Measurements from ENCODE around the gene BSND. TPM values are rescaled to one million over a fixed set of nuclear protein-coding genes. Genes with fewer than 3 reads are reported as not detected.

Gene BSND
- total RNA-seq, 1 donor from 2014 or later = not detected

GRCh38 chr1:55040933-55041494 lies 42.3 kb downstream of the BSND start:
- intact Hi-C loops (cut with micrococcal nuclease) = no loop called here
- Mint-ChIP-seq H3K4me1 (ENCODE audit: low read depth) (no peaks in the 10 kb centered on the region), H3K4me3 (no peak overlapping the region), H3K27me3 (ENCODE audit: insufficient read depth) (peaks cover 60% of the 10 kb centered on the region), H3K9me3 (no peaks in the 10 kb centered on the region), H3K36me3 (ENCODE audit: low read depth) (no peaks in the 10 kb centered on the region), H3K27ac (no peak overlapping the region)
- no peak for DNase-seq (ENCODE audit: low spot score)

DNA sequence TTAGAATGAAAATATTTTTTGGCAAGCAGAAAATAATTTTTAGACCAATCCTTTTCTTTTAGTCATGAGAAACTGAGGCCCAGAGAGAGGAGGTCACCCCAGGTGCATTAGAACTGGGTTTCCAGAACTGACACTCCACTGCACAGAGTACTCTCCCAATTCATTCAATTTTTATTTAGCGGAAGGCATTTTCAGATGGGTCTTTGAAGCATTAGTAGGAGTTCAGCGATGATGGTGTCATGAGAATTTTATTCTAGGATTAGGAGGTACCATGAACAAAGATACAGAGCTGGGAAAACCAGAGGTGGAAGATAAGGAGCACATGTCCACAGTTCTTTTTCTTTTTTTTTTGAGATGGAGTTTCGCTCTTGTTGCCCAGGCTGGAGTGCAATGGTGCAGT lies 42.9 kb downstream of the BSND start:
- Mint-ChIP-seq H3K9me3 (no peaks in the 10 kb centered on the region), H3K4me1 (ENCODE audit: low read depth) (no peaks in the 10 kb centered on the region), H3K27ac (no peak overlapping the region), H3K27me3 (ENCODE audit: insufficient read depth) (peaks cover 55% of the 10 kb centered on the region), H3K36me3 (ENCODE audit: low read depth) (no peaks in the 10 kb centered on the region), H3K4me3 (no peak overlapping the region)
- intact Hi-C loops (cut with micrococcal nuclease) = no loop called here
- no peak for DNase-seq (ENCODE audit: low spot score)

DNA sequence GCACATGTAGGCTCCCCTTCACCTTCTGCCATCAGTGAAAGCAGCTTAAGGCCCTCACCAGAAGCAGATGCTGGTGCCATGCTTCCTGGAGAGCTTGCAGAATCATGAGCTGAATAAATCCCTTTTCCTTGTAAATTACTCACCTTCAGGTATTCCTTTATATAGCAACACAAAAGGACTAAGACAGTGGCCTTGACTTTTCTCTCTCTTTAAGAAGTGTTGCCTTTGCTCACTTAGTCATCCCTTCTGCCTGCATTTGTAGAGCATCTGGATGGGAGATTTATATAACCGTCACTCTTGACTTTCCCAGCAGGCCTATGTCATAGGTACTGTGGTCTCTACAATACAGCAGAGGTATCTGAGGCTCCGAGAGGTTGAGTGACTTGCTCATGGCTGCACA lies 44.3 kb downstream of the BSND start:
- H3K36me3 Mint-ChIP-seq (ENCODE audit: low read depth) = no peaks in the 10 kb centered on the region
- H3K27me3 Mint-ChIP-seq (ENCODE audit: insufficient read depth) = peaks cover 45% of the 10 kb centered on the region
- no peak for DNase-seq (ENCODE audit: low spot score)
- intact Hi-C loops (cut with micrococcal nuclease) = no loop called here
- H3K27ac Mint-ChIP-seq = no peak overlapping the region
- no peaks in the 10 kb centered on the region for H3K4me1 Mint-ChIP-seq (ENCODE audit: low read depth)
- no peak overlapping the region for H3K4me3 Mint-ChIP-seq
- H3K9me3 Mint-ChIP-seq = no peaks in the 10 kb centered on the region

DNA sequence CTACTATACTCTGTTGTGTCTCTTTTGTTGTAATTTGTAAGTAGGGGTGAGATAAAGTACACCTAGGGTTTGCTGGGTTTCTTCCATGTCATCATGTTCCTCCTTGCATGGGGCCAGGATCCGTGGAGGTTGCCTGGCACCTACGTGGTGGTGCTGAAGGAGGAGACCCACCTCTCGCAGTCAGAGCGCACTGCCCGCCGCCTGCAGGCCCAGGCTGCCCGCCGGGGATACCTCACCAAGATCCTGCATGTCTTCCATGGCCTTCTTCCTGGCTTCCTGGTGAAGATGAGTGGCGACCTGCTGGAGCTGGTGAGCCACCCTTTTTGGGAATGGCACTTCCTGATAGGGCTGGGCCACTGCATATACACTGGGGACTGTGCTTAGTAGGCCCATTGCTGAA lies 45.0 kb downstream of the BSND start:
- H3K27me3 Mint-ChIP-seq (ENCODE audit: insufficient read depth) = peaks cover 39% of the 10 kb centered on the region
- intact Hi-C loops (cut with micrococcal nuclease) = no loop called here

GRCh38 chr1:55044617-55045397 lies 46.1 kb downstream of the BSND start:
- H3K4me3 Mint-ChIP-seq = no peak overlapping the region
- no peaks in the 10 kb centered on the region for H3K9me3 Mint-ChIP-seq
- DNase-seq (ENCODE audit: low spot score) = no peak
- H3K27ac Mint-ChIP-seq = no peak overlapping the region
- intact Hi-C loops (cut with micrococcal nuclease) = no loop called here
- peaks cover 30% of the 10 kb centered on the region for H3K27me3 Mint-ChIP-seq (ENCODE audit: insufficient read depth)
- no peaks in the 10 kb centered on the region for H3K36me3 Mint-ChIP-seq (ENCODE audit: low read depth)
- no peaks in the 10 kb centered on the region for H3K4me1 Mint-ChIP-seq (ENCODE audit: low read depth)

More for the DNA sequence above, 45.0 kb downstream of the BSND start:
- no peak overlapping the region for H3K4me3 Mint-ChIP-seq
- H3K4me1 Mint-ChIP-seq (ENCODE audit: low read depth) = no peaks in the 10 kb centered on the region
- no peak for DNase-seq (ENCODE audit: low spot score)
- H3K36me3 Mint-ChIP-seq (ENCODE audit: low read depth) = no peaks in the 10 kb centered on the region
- H3K27ac Mint-ChIP-seq = no peak overlapping the region
- no peaks in the 10 kb centered on the region for H3K9me3 Mint-ChIP-seq

GRCh38 chr1:55045430-55045829 lies 46.7 kb downstream of the BSND start:
- intact Hi-C loops (cut with micrococcal nuclease) = no loop called here
- no peaks in the 10 kb centered on the region for H3K9me3 Mint-ChIP-seq
- H3K36me3 Mint-ChIP-seq (ENCODE audit: low read depth) = no peaks in the 10 kb centered on the region
- peaks cover 25% of the 10 kb centered on the region for H3K27me3 Mint-ChIP-seq (ENCODE audit: insufficient read depth)
- no peak for DNase-seq (ENCODE audit: low spot score)
- H3K4me1 Mint-ChIP-seq (ENCODE audit: low read depth) = no peaks in the 10 kb centered on the region
- H3K4me3 Mint-ChIP-seq = no peak overlapping the region
- no peak overlapping the region for H3K27ac Mint-ChIP-seq

- Mint-ChIP-seq H3K9me3 (no peaks in the 10 kb centered on the region), H3K27me3 (ENCODE audit: insufficient read depth) (peaks cover 11% of the 10 kb centered on the region), H3K4me1 (ENCODE audit: low read depth) (no peaks in the 10 kb centered on the region), H3K4me3 (no peak overlapping the region), H3K27ac (no peak overlapping the region), H3K36me3 (ENCODE audit: low read depth) (no peaks in the 10 kb centered on the region)
- no peak for DNase-seq (ENCODE audit: low spot score)
- intact Hi-C loops (cut with micrococcal nuclease) = no loop called here
Observed at GRCh38 chr1:55046871-55047270, 48.1 kb downstream of the BSND start.

GRCh38 chr1:55047611-55048010 lies 48.9 kb downstream of the BSND start:
- peaks cover 5% of the 10 kb centered on the region for H3K27me3 Mint-ChIP-seq (ENCODE audit: insufficient read depth)
- H3K4me3 Mint-ChIP-seq = no peak overlapping the region
- no peaks in the 10 kb centered on the region for H3K36me3 Mint-ChIP-seq (ENCODE audit: low read depth)
- H3K4me1 Mint-ChIP-seq (ENCODE audit: low read depth) = no peaks in the 10 kb centered on the region
- intact Hi-C loops (cut with micrococcal nuclease) = no loop called here
- H3K9me3 Mint-ChIP-seq = no peaks in the 10 kb centered on the region
- H3K27ac Mint-ChIP-seq = no peak overlapping the region
- DNase-seq (ENCODE audit: low spot score) = no peak

DNA sequence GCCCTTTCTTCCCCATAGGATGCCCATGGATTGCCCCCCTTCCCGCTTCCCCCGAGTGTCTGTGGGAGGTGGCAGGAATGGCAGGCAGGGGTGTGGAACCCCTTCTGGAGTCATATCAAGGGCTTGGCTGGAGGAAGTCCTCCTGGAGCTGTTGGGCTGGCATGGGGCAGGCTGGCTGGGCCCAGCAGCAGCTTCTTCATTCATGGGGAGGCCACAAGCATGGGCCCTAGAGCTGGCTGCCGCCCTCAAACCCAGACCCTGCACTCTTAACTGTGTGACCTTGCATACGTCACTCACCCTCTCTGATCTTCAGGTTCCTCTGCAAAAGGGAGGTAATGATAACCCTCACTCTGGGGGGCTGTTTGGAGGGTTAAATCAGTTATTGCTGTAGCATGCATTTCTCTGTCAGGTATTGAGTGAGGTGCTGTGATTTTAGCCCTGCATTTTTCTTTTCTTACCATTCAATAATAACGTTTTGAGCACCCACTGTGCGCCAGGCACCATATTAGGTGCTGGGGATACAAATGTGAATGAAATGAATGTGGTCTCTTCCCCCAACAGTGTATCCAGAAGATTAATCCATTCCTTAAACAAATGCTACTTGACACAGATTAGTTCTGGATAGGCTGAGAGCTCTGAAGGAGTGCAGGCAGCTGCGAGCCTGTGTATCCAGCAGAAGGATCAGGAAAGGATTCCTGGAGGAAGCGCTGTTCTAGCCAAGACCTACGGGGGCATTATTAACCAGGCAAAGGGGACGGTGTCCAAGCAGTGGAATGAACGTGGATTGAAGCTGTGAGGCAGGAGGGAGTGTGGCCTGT lies 49.9 kb downstream of the BSND start:
- H3K27me3 Mint-ChIP-seq (ENCODE audit: insufficient read depth) = peaks cover 2% of the 10 kb centered on the region
- H3K27ac Mint-ChIP-seq = no peak overlapping the region
- intact Hi-C loops (cut with micrococcal nuclease) = no loop called here
- H3K36me3 Mint-ChIP-seq (ENCODE audit: low read depth) = no peaks in the 10 kb centered on the region
- H3K4me3 Mint-ChIP-seq = no peak overlapping the region
- no peaks in the 10 kb centered on the region for H3K9me3 Mint-ChIP-seq
- DNase-seq (ENCODE audit: low spot score) = no peak
- H3K4me1 Mint-ChIP-seq (ENCODE audit: low read depth) = no peaks in the 10 kb centered on the region

DNA sequence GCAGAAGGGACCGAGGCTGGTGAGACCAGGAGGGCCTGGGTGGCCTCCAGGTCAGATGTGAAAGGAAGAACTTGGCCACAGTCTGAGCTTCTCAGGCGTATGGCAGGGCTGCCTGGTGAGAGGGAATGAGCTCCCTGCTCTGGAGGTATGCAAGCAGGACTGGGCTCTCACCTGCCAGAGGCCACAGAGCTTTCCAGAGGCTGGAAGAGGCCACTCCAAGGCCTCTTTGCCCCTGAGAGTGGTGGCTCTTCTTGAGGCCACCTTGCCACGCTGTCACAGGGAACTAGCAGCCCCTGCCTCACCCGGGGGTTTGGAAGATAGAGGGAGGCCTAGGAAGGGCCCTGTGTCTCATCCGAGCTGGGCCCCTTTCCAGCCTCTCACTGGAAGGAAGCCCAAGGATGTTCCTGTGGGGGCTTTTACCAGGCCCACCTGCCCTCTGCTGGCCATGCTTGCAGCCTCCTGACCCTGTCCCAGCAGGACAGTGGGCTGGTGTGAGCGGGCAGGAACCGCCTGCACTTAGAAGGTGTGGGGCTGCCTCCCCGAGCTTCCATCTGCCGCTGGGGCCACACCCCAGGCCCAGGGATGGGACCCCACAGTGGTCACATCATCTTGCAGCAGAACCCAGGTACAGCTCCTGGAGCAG lies 50.7 kb downstream of the BSND start:
- intact Hi-C loops (cut with micrococcal nuclease) = no loop called here
- Mint-ChIP-seq H3K9me3 (no peaks in the 10 kb centered on the region), H3K4me1 (ENCODE audit: low read depth) (no peaks in the 10 kb centered on the region), H3K4me3 (no peak overlapping the region), H3K27ac (no peak overlapping the region), H3K27me3 (ENCODE audit: insufficient read depth) (peaks cover 2% of the 10 kb centered on the region), H3K36me3 (ENCODE audit: low read depth) (no peaks in the 10 kb centered on the region)
- DNase-seq (ENCODE audit: low spot score) = no peak

GRCh38 chr1:55049914-55050278 lies 51.2 kb downstream of the BSND start:
- Mint-ChIP-seq H3K36me3 (ENCODE audit: low read depth) (no peaks in the 10 kb centered on the region), H3K4me1 (ENCODE audit: low read depth) (no peaks in the 10 kb centered on the region), H3K27ac (no peak overlapping the region), H3K9me3 (no peaks in the 10 kb centered on the region), H3K27me3 (ENCODE audit: insufficient read depth) (peaks cover 2% of the 10 kb centered on the region), H3K4me3 (no peak overlapping the region)
- DNase-seq (ENCODE audit: low spot score) = no peak
- intact Hi-C loops (cut with micrococcal nuclease) = no loop called here

- peaks cover 2% of the 10 kb centered on the region for H3K27me3 Mint-ChIP-seq (ENCODE audit: insufficient read depth)
- no peak overlapping the region for H3K4me3 Mint-ChIP-seq
- DNase-seq (ENCODE audit: low spot score) = no peak
- H3K4me1 Mint-ChIP-seq (ENCODE audit: low read depth) = no peaks in the 10 kb centered on the region
- no peaks in the 10 kb centered on the region for H3K9me3 Mint-ChIP-seq
- H3K27ac Mint-ChIP-seq = no peak overlapping the region
- no peaks in the 10 kb centered on the region for H3K36me3 Mint-ChIP-seq (ENCODE audit: low read depth)
- intact Hi-C loops (cut with micrococcal nuclease) = no loop called here
Observed at GRCh38 chr1:55050283-55050682, 51.5 kb downstream of the BSND start.

DNA sequence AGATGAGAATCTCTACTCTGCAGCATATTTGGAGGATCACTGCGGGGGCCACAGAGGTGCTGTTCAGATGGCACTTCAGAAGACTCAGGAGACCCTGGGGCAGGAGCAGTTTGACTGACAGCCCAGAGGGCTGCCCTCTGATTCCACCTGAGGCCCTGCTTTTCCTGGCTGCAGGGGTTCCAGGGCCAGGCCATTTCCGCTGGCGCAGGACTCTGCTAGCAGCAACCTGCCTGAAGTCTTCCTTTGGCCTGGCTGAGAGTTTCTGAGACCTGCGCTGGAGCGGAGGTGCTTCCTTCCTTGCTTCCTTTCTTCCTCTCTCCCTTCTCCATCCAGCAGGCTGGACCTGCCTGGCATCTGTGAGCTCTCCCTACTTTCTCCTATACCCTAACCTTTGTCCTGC lies 52.4 kb downstream of the BSND start:
- Mint-ChIP-seq H3K9me3 (no peaks in the 10 kb centered on the region), H3K27ac (no peak overlapping the region), H3K27me3 (ENCODE audit: insufficient read depth) (peaks cover 2% of the 10 kb centered on the region), H3K36me3 (ENCODE audit: low read depth) (no peaks in the 10 kb centered on the region), H3K4me3 (no peak overlapping the region), H3K4me1 (ENCODE audit: low read depth) (no peaks in the 10 kb centered on the region)
- intact Hi-C loops (cut with micrococcal nuclease) = no loop called here
- no peak for DNase-seq (ENCODE audit: low spot score)

All from activated T-helper 1 cell treated with anti-CD3 and anti-CD28 coated beads, Interleukin-12 subunit alpha, Interleukin-12 subunit beta, Interleukin-2, Interleukin-4 antibody, amounts not matched to agents 30 ng/mL and 10 ng/mL and 1 ng/mL, durations not matched to agents 14 hours and 24 hours and 36 hours (primary cell).